GM23338 (cell line): ENCODE data around the gene LCP1.

ENCODE experiments used
- CREB1 ChIP-seq: fragments of 250-450 bp; sonication (Bioruptor Pico); IDR thresholded peaks from 2 replicates; pipeline ENCODE4 v1.5.0; 2020; ENCODE audit warnings: low read depth, mild to moderate bottlenecking, moderate library complexity
- EZH2 ChIP-seq: fragments of 200-600 bp; sonication (generic); IDR thresholded peaks from one replicate; pipeline ENCODE4 v1.8.0; 2017; ENCODE audit warnings: antibody characterized with exemption, mild to moderate bottlenecking, low read depth; ENCODE audit not compliant: unreplicated experiment
- EZH2phosphoT487 ChIP-seq: fragments of 200-600 bp; sonication (generic); IDR thresholded peaks from one replicate; pipeline ENCODE4 v1.8.1; 2018; ENCODE audit warnings: antibody characterized with exemption; ENCODE audit not compliant: unreplicated experiment
- JUNB ChIP-seq: IDR thresholded peaks from one replicate; pipeline ENCODE4 v1.6.1; 2016; ENCODE audit warnings: antibody characterized with exemption; ENCODE audit not compliant: unreplicated experiment
- NANOG ChIP-seq: IDR thresholded peaks from 2 replicates; pipeline ENCODE4 v1.6.1; 2016; ENCODE audit warnings: antibody characterized with exemption, borderline replicate concordance
- POLR2AphosphoS5 ChIP-seq: IDR thresholded peaks from 2 replicates; pipeline ENCODE4 v1.6.1; 2016; ENCODE audit warnings: antibody characterized with exemption, low read depth
- STAT1 ChIP-seq: IDR thresholded peaks from one replicate; pipeline ENCODE4 v1.6.1; 2016; ENCODE audit warnings: antibody characterized with exemption; ENCODE audit not compliant: unreplicated experiment
- ZNF114 ChIP-seq: fragments of 250-450 bp; sonication (Bioruptor Pico); IDR thresholded peaks from 2 replicates; pipeline ENCODE4 v1.5.0; 2020; ENCODE audit warnings: mild to moderate bottlenecking, moderate library complexity
- ZNF331 ChIP-seq: fragments of 250-450 bp; sonication (Bioruptor Pico); IDR thresholded peaks from 2 replicates; pipeline ENCODE4 v1.5.0; 2020; ENCODE audit warnings: low read depth, mild to moderate bottlenecking, moderate library complexity
- TF ChIP-seq, protein P1 (sequence below), 2 experiments: fragments of 200-600 bp in 1 of 2; sonication (generic) in 1 of 2; conservative IDR thresholded peaks; 2 replicates each; pipeline versions ENCODE4 v1.5.1 to v1.6.1; 2016 to 2017; ENCODE audit warnings: antibody characterized with exemption in 2 of 2, low read depth in 2 of 2, mild to moderate bottlenecking in 2 of 2, moderate library complexity in 1 of 2
- TF ChIP-seq, protein P2 (sequence below): IDR thresholded peaks from 2 replicates; pipeline ENCODE4 v1.6.1; 2016; ENCODE audit warnings: antibody characterized with exemption
- TF ChIP-seq, protein P3 (sequence below): IDR thresholded peaks from one replicate; pipeline ENCODE4 v1.6.1; 2018; ENCODE audit warnings: antibody characterized with exemption; ENCODE audit not compliant: unreplicated experiment

DNA sequence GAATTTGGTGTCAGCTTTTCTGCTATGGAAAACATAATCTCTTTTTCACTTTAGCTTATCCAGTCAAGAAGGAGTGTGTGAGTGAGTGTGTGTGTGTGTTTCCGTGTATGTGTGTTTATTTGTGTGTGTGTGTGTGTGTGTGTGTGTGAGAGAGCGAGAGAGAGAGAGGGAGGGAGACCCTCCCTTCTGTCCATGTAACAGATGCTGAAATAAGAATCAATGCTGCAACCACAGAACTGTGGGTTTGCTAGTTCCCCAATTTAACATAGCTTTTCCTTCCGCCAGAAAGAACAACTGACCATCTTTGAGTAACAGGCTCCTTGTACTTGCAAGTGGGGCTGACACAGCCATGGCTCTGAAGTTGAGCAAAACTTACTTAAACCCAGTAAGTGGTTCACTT, 5.2 kb downstream of the LCP1 start:
- TF ChIP-seq ZNF114 (CRISPR knock-in tag) (no peak), EZH2 (no peak), EZH2phosphoT487 (no peak), POLR2AphosphoS5 (no peak), ZNF331 (CRISPR knock-in tag) (no peak), NANOG (no peak), CREB1 (CRISPR knock-in tag) (no peak), JUNB (no peak), STAT1 (no peak)
- TF ChIP-seq, protein P1, sequence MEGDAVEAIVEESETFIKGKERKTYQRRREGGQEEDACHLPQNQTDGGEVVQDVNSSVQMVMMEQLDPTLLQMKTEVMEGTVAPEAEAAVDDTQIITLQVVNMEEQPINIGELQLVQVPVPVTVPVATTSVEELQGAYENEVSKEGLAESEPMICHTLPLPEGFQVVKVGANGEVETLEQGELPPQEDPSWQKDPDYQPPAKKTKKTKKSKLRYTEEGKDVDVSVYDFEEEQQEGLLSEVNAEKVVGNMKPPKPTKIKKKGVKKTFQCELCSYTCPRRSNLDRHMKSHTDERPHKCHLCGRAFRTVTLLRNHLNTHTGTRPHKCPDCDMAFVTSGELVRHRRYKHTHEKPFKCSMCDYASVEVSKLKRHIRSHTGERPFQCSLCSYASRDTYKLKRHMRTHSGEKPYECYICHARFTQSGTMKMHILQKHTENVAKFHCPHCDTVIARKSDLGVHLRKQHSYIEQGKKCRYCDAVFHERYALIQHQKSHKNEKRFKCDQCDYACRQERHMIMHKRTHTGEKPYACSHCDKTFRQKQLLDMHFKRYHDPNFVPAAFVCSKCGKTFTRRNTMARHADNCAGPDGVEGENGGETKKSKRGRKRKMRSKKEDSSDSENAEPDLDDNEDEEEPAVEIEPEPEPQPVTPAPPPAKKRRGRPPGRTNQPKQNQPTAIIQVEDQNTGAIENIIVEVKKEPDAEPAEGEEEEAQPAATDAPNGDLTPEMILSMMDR (conservative IDR thresholded peaks at IDR 0.05; ENCODE audit: low read depth in 2 of 2) = no peak
- TF ChIP-seq, protein P2, sequence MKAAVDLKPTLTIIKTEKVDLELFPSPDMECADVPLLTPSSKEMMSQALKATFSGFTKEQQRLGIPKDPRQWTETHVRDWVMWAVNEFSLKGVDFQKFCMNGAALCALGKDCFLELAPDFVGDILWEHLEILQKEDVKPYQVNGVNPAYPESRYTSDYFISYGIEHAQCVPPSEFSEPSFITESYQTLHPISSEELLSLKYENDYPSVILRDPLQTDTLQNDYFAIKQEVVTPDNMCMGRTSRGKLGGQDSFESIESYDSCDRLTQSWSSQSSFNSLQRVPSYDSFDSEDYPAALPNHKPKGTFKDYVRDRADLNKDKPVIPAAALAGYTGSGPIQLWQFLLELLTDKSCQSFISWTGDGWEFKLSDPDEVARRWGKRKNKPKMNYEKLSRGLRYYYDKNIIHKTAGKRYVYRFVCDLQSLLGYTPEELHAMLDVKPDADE = no peak
- TF ChIP-seq, protein P3, sequence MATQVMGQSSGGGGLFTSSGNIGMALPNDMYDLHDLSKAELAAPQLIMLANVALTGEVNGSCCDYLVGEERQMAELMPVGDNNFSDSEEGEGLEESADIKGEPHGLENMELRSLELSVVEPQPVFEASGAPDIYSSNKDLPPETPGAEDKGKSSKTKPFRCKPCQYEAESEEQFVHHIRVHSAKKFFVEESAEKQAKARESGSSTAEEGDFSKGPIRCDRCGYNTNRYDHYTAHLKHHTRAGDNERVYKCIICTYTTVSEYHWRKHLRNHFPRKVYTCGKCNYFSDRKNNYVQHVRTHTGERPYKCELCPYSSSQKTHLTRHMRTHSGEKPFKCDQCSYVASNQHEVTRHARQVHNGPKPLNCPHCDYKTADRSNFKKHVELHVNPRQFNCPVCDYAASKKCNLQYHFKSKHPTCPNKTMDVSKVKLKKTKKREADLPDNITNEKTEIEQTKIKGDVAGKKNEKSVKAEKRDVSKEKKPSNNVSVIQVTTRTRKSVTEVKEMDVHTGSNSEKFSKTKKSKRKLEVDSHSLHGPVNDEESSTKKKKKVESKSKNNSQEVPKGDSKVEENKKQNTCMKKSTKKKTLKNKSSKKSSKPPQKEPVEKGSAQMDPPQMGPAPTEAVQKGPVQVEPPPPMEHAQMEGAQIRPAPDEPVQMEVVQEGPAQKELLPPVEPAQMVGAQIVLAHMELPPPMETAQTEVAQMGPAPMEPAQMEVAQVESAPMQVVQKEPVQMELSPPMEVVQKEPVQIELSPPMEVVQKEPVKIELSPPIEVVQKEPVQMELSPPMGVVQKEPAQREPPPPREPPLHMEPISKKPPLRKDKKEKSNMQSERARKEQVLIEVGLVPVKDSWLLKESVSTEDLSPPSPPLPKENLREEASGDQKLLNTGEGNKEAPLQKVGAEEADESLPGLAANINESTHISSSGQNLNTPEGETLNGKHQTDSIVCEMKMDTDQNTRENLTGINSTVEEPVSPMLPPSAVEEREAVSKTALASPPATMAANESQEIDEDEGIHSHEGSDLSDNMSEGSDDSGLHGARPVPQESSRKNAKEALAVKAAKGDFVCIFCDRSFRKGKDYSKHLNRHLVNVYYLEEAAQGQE = no peak
